T-helper 9 cell (primary cell): Measurements from ENCODE around the gene GAB1.

Source experiments
- DNase-seq: peaks from one replicate; pipeline ENCODE4 v3.0.0-alpha.2; 2020

Gene GAB1

GRCh38 chr4:143512978-143513313 is 176.3 kb downstream of the GAB1 start:
- no peak for DNase-seq

- peak; percentile 89 for DNase-seq
These were observed 176.9 kb downstream of the GAB1 start, which contains the start of gene SMARCA5 for GRCh38 chr4:143513314-143514168. TSS of gene SMARCA5 (plus strand) at chr4:143513702. CDS start at chr4:143513925, 223 bp downstream.

- no peak for DNase-seq
These were observed 177.5 kb downstream of the GAB1 start for GRCh38 chr4:143514169-143514495.

GRCh38 chr4:143514497-143514896 is 177.8 kb downstream of the GAB1 start:
- DNase-seq = no peak

GRCh38 chr4:143514901-143515300 is 178.2 kb downstream of the GAB1 start:
- no peak for DNase-seq

- no peak for DNase-seq
These were observed 179.2 kb downstream of the GAB1 start for GRCh38 chr4:143515905-143516304.

- DNase-seq = no peak
These were observed 181.1 kb downstream of the GAB1 start for GRCh38 chr4:143517764-143518163.
